ENCODE data around the gene SAPCD2.

SAPCD2 gene

DNA sequence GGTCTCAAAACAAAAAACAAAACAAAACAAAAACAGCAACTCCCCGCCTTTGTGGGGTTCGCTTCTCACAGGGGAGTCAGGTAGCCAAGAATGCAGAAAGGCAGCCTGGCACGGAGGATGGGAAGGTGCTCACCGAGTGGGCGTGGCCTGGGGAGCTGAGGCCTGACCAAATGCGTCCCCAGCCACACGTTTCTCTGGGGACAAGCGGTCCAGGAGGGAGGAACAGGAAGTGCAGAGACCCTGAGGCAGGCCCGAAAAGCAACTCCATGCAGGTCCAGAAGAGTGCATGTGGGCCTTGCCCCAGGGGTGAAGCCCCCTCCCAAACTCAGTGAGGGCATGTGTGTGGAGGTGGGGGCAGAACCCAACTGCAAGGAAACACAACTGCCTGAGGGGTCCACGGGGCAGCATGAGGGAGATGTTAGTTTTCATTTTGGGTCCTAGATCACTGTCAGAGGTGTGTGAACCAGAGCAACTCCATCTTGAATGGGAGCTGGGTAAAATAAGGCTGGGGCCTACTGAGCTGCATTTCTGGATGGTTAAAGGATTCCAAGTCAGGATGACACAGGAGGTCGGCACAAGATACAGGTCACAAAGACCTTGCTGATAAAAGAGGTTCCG, 4.4 kb upstream of the SAPCD2 start:
- no CpG with 5 or more reads among the region's 12 CpGs for WGBS (ENCODE audit: extremely low coverage, insufficient coverage, low lambda C conversion rate)
- H2BK5ac ChIP-seq (ENCODE audit: low read length): no peak overlapping the region

DNA sequence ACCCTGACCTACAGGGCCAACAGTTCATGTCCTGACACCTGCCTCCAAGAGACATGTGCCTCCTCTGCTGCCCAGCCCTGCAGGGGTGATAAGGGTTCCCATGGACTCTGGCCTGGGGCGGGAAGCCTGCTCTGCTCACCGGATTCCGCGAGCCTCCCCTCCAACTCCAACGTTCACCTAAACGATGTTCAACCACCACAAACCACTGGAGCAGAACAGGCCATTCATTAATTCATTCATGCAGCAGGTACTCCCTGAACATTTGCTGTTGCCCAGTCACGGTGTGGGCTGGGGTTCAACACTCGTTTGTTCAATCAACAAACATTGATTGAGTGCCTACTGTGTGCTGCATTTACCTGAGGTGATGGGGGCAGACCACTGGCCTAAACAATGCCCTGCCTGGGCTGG, 3.6 kb upstream of the SAPCD2 start:
- Histone ChIP-seq H3K56ac (ENCODE audit: low read length) (no peak overlapping the region), H3K4ac (ENCODE audit: low read depth, low read length) (no peak overlapping the region), H3K79me1 (ENCODE audit: low read length) (peaks cover 2% of the 10 kb centered on the region), H4K5ac (ENCODE audit: low read length) (no peak overlapping the region), H3K23ac (ENCODE audit: low read length) (no peak overlapping the region), H3K9ac (ENCODE audit: low read length) (no peak overlapping the region), H3K27ac (ENCODE audit: low read depth, low read length) (no peak overlapping the region), H2BK5ac (ENCODE audit: low read length) (no peak overlapping the region), H3K18ac (ENCODE audit: low read length) (no peak overlapping the region), H2BK15ac (replicated peaks; ENCODE audit: low read depth) (no peak overlapping the region), H3K79me2 (ENCODE audit: control insufficient read depth, insufficient read depth, low read length) (no peaks in the 10 kb centered on the region), H2BK120ac (ENCODE audit: low read depth, low read length) (no peak overlapping the region), H3K27me3 (ENCODE audit: insufficient read depth, low read length, poor library complexity) (peaks cover 9% of the 10 kb centered on the region), H4K8ac (ENCODE audit: low read depth, low read length) (no peak overlapping the region), H3K4me2 (ENCODE audit: low read length) (no peak overlapping the region), H3K36me3 (ENCODE audit: control insufficient read depth, insufficient read depth, low read length) (no peaks in the 10 kb centered on the region), H3K4me1 (ENCODE audit: control insufficient read depth, low read depth, low read length) (no peaks in the 10 kb centered on the region), H3K4me3 (ENCODE audit: low read length) (no peak overlapping the region), H2AK5ac (ENCODE audit: low read length) (no peak overlapping the region)
- DNase-seq: no peak
- WGBS (ENCODE audit: extremely low coverage, insufficient coverage, low lambda C conversion rate): no CpG with 5 or more reads among the region's 8 CpGs

More for the DNA sequence above, 4.4 kb upstream of the SAPCD2 start:
- Histone ChIP-seq H2AK5ac (ENCODE audit: low read length) (no peak overlapping the region), H3K9ac (ENCODE audit: low read length) (no peak overlapping the region), H3K79me2 (ENCODE audit: control insufficient read depth, insufficient read depth, low read length) (no peaks in the 10 kb centered on the region), H2BK15ac (replicated peaks; ENCODE audit: low read depth) (no peak overlapping the region), H2BK120ac (ENCODE audit: low read depth, low read length) (no peak overlapping the region), H3K27me3 (ENCODE audit: insufficient read depth, low read length, poor library complexity) (peaks cover 9% of the 10 kb centered on the region), H3K56ac (ENCODE audit: low read length) (no peak overlapping the region), H3K18ac (ENCODE audit: low read length) (no peak overlapping the region), H3K36me3 (ENCODE audit: control insufficient read depth, insufficient read depth, low read length) (no peaks in the 10 kb centered on the region), H3K79me1 (ENCODE audit: low read length) (no peaks in the 10 kb centered on the region), H4K5ac (ENCODE audit: low read length) (no peak overlapping the region), H3K4ac (ENCODE audit: low read depth, low read length) (no peak overlapping the region), H4K8ac (ENCODE audit: low read depth, low read length) (no peak overlapping the region), H3K4me3 (ENCODE audit: low read length) (no peak overlapping the region), H3K4me1 (ENCODE audit: control insufficient read depth, low read depth, low read length) (no peaks in the 10 kb centered on the region), H3K4me2 (ENCODE audit: low read length) (no peak overlapping the region), H3K23ac (ENCODE audit: low read length) (no peak overlapping the region), H3K27ac (ENCODE audit: low read depth, low read length) (no peak overlapping the region)
- no peak for DNase-seq

DNA sequence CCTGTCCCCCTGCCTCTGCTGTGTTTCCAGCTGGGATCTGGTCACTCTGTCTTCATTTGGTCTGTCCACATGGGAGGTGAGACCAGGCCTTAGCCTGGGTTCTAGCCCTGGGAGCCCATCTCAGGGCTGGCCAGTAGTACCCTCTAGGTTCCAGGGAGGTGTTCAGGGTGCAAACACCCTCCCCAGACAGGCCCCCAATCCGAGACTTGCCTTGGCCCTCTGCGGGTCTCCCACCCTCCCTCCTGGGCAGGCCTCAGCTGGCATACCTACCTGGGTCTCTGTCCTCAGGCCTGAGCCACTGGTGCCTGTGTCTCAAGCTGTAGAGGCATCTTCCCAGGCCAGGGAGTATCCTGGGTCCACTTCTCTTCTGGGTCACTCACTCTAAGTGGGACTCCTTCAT, 925 bp upstream of the SAPCD2 start:
- H3K18ac ChIP-seq (ENCODE audit: low read length): no peak overlapping the region
- H3K36me3 ChIP-seq (ENCODE audit: control insufficient read depth, insufficient read depth, low read length): no peaks in the 10 kb centered on the region
- H3K4me1 ChIP-seq (ENCODE audit: control insufficient read depth, low read depth, low read length): no peaks in the 10 kb centered on the region
- peak overlapping the region; percentile 59 for H3K56ac ChIP-seq (ENCODE audit: low read length)
- H2AK5ac ChIP-seq (ENCODE audit: low read length): no peak overlapping the region
- no peak overlapping the region for H2BK120ac ChIP-seq (ENCODE audit: low read depth, low read length)
- no peaks in the 10 kb centered on the region for H3K27me3 ChIP-seq (ENCODE audit: insufficient read depth, low read length, poor library complexity)
- H3K27ac ChIP-seq (ENCODE audit: low read depth, low read length): no peak overlapping the region
- H3K79me1 ChIP-seq (ENCODE audit: low read length): peaks cover 2% of the 10 kb centered on the region
- no peak overlapping the region for H3K4me2 ChIP-seq (ENCODE audit: low read length)
- H3K4me3 ChIP-seq (ENCODE audit: low read length): no peak overlapping the region
- WGBS (ENCODE audit: extremely low coverage, insufficient coverage, low lambda C conversion rate): no CpG with 5 or more reads among the region's 2 CpGs
- no peak for DNase-seq
- H3K4ac ChIP-seq (ENCODE audit: low read depth, low read length): no peak overlapping the region
- H2BK15ac ChIP-seq (replicated peaks; ENCODE audit: low read depth): no peak overlapping the region
- H4K5ac ChIP-seq (ENCODE audit: low read length): no peak overlapping the region
- H3K79me2 ChIP-seq (ENCODE audit: control insufficient read depth, insufficient read depth, low read length): no peaks in the 10 kb centered on the region
- no peak overlapping the region for H3K23ac ChIP-seq (ENCODE audit: low read length)
- no peak overlapping the region for H4K8ac ChIP-seq (ENCODE audit: low read depth, low read length)
- peak overlapping the region; percentile 47 for H3K9ac ChIP-seq (ENCODE audit: low read length)
- H2BK5ac ChIP-seq (ENCODE audit: low read length): no peak overlapping the region

DNA sequence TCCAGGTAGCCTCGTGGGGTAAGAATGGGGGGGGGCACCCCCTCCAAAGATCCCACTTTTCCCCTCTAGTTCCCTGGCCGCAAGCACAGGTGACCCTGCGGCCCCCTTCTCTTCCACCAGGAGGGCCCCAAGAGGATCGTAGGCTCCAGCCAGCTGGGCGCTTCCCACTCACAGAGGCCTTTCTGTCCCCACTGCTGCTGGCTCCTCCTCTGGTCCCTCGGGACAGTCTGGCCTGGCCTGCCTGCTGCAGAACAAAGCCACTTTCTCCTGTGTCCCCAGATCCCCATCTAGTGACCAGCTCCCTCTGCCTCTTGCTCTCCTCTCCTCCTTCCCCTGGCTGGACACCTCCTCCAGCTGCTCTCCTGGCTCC, 534 bp upstream of the SAPCD2 start:
- Histone ChIP-seq H3K4me1 (ENCODE audit: control insufficient read depth, low read depth, low read length) (no peaks in the 10 kb centered on the region), H3K4ac (ENCODE audit: low read depth, low read length) (no peak overlapping the region), H3K4me3 (ENCODE audit: low read length) (no peak overlapping the region), H3K27ac (ENCODE audit: low read depth, low read length) (no peak overlapping the region), H2BK5ac (ENCODE audit: low read length) (no peak overlapping the region), H3K23ac (ENCODE audit: low read length) (no peak overlapping the region), H3K79me1 (ENCODE audit: low read length) (peaks cover 2% of the 10 kb centered on the region), H4K8ac (ENCODE audit: low read depth, low read length) (peak overlapping the region; percentile 41), H3K18ac (ENCODE audit: low read length) (peak overlapping the region; percentile 22), H3K27me3 (ENCODE audit: insufficient read depth, low read length, poor library complexity) (no peaks in the 10 kb centered on the region), H2AK5ac (ENCODE audit: low read length) (no peak overlapping the region), H2BK120ac (ENCODE audit: low read depth, low read length) (no peak overlapping the region), H2BK15ac (replicated peaks; ENCODE audit: low read depth) (no peak overlapping the region), H3K4me2 (ENCODE audit: low read length) (peak overlapping the region; percentile 21), H4K5ac (ENCODE audit: low read length) (no peak overlapping the region), H3K56ac (ENCODE audit: low read length) (peak overlapping the region; percentile 59), H3K79me2 (ENCODE audit: control insufficient read depth, insufficient read depth, low read length) (no peaks in the 10 kb centered on the region), H3K36me3 (ENCODE audit: control insufficient read depth, insufficient read depth, low read length) (no peaks in the 10 kb centered on the region), H3K9ac (ENCODE audit: low read length) (peak overlapping the region; percentile 47)
- WGBS (ENCODE audit: extremely low coverage, insufficient coverage, low lambda C conversion rate): no CpG with 5 or more reads among the region's 6 CpGs
- no peak for DNase-seq

GRCh38 chr9:137069508-137070091, 757 bp downstream of the SAPCD2 start:
- Histone ChIP-seq H3K79me2 (ENCODE audit: control insufficient read depth, insufficient read depth, low read length) (no peaks in the 10 kb centered on the region), H3K4me3 (ENCODE audit: low read length) (peak overlapping the region; percentile 19)
- no CpG with 5 or more reads among the region's 52 CpGs for WGBS (ENCODE audit: extremely low coverage, insufficient coverage, low lambda C conversion rate)

More at GRCh38 chr9:137069508-137070091, 757 bp downstream of the SAPCD2 start:
- Histone ChIP-seq H3K9ac (ENCODE audit: low read length) (peak overlapping the region; percentile 65), H3K36me3 (ENCODE audit: control insufficient read depth, insufficient read depth, low read length) (no peaks in the 10 kb centered on the region), H2BK120ac (ENCODE audit: low read depth, low read length) (no peak overlapping the region), H3K4ac (ENCODE audit: low read depth, low read length) (no peak overlapping the region), H2BK15ac (replicated peaks; ENCODE audit: low read depth) (no peak overlapping the region), H2BK5ac (ENCODE audit: low read length) (no peak overlapping the region), H4K8ac (ENCODE audit: low read depth, low read length) (no peak overlapping the region), H3K4me2 (ENCODE audit: low read length) (peak overlapping the region; percentile 54), H3K56ac (ENCODE audit: low read length) (peak overlapping the region; percentile 82), H3K4me1 (ENCODE audit: control insufficient read depth, low read depth, low read length) (no peaks in the 10 kb centered on the region), H3K18ac (ENCODE audit: low read length) (no peak overlapping the region), H3K79me1 (ENCODE audit: low read length) (peaks cover 2% of the 10 kb centered on the region), H4K5ac (ENCODE audit: low read length) (no peak overlapping the region), H3K23ac (ENCODE audit: low read length) (no peak overlapping the region), H2AK5ac (ENCODE audit: low read length) (no peak overlapping the region), H3K27ac (ENCODE audit: low read depth, low read length) (no peak overlapping the region), H3K27me3 (ENCODE audit: insufficient read depth, low read length, poor library complexity) (no peaks in the 10 kb centered on the region)
- DNase-seq: no peak

Data from mesendoderm (in vitro differentiated cells).